Activated CD8-positive, alpha-beta memory T cell treated with anti-CD3 and anti-CD28 coated beads, Interleukin-2, amount 50 U/mL, for 24 hours (primary cell): Measurements from ENCODE around the gene INAFM2.

Experiments
- DNase-seq: peaks from one replicate; pipeline ENCODE4 v3.0.0-alpha.2; 2020; ENCODE audit errors: extremely low read depth

The INAFM2 gene

DNA sequence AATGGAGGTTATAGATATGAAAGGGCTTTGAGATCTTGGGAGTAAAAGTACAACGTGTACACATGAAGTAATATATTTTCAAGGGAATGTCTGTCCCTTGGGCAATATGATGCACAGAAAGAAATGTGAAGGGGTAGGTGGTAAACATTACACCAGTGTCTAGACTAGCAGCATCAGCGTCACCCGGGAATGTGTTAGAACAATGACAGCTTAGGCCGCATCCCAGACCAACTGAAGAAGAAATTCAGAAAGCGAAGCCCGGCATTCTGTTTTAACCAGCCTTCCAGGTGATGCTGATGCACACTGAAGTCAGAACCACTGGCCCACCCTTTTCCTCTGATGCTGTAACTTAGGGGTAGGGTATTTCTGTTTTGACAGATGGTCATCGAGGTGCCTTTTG lies 6.3 kb downstream of the INAFM2 start:
- no peak for DNase-seq

DNA sequence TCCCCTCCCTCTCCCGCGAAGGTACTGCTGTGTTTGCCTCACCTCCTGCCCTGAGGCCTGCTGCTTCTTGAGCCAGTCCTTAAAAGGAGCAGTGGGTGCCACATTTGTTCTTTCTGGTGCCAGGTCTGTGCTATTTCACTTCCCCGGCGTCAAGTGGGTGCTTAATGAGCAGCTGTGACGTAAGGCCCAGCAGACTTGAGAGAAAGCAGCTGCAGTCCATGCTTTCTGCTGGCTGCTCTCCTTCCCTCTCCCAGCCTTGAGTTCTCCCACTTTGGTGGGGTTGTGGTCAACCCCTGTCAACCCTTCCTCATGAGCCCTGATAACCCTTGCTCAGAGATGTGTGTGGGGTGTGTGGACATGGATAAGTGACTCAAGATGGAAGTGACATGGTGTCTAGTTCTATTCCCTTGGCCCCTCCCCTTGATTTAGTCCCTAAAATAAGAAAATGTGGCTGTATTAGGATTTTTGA lies 6.9 kb downstream of the INAFM2 start:
- DNase-seq: no peak

DNA sequence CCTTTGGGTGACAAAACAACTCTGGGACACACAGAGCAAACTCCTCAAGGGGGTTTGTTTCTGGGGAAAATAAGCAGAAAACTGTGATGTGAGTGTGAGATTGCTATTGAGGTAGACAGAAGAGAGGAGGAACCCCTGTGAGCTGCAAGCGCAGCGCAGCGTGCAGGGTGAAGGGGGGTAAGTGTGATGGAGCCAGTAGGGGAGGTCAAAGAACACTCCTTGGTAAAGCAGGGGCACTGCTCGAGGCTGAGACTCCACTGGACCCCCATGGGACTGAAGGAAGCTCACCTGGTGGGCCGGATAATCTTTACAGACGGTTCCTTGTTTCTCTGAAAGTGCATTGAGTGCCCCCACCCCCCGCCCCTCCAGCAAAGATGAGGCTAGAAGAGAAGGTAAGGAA lies 7.5 kb downstream of the INAFM2 start:
- DNase-seq: no peak

DNA sequence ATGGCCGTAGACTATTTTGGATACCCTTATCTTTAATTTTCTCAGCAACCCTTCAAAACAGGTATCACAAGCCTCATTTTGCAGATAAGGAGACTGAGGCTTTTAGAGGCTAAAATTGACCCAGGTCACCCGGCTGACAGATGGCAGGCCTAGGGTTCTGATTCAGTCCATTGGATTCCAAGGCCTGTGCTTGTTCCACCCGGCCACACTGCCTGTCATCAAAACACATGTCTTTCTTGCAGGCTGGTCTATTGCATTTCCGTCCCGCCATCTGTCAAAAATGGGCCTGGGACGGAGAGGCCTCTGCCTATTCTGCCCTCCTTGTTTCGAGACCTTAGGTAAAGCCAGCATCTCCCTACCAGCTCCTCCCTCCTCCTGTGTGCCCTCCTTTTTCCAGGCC lies 8.1 kb downstream of the INAFM2 start:
- DNase-seq: no peak

DNA sequence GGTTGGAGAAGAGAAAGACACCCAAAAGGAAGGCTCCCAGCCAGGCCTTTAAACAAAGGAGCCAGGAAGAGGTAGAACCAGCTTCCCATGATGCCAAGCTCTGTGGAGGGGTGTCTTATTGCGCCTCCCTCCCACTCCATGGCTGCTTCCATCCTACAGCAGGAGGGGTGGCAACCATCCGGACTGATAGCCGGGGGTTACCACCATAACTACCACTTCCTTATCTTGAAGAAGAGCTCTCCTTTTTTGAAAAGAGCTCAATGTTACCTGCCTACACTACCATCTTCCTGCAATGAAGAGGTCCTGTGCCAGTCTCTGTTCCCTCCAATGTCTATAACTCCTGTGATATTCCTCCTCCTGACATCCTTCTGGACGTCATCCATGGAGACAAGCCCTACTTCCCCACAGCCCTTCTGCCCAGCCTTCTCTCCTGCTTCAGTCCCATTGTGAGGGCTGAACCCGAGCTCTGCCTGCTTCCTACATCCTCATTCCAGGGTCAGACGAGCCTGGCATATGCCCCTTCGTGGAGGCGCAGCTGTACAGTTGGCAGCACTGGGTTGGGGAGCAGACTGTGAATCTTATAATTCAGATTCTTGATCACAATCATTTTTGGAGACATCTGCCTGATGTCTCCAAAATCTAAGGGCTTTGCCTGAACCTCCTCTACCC lies 8.8 kb downstream of the INAFM2 start:
- DNase-seq: no peak

DNA sequence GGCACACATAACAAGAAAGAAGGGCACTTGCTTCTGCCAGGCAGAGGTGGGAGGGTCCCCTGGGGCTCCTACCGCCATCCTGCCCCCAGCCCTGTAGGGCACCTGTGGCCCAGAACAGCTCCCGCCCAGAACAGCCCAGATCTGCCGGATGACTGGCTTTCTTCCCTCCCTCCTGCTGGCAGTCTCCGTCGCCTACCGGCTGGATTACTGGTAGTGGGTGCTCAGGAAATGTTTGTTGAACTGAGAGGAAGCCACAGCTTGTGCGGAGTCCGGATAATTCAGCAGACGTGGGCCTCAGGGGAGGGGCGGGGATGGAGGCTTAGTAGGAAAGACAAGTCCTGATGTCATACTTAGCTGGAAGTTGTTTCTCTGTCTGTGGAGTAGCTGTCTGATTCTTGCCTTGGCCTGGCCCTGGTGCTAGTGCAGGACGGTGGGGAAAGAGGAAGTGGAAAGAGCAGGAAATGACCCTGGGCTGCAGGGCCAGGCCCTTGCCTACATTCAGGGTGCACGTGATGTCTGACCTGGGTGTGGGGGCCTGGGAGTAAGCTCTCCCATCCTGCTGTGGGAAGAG lies 10.5 kb downstream of the INAFM2 start:
- no peak for DNase-seq

DNA sequence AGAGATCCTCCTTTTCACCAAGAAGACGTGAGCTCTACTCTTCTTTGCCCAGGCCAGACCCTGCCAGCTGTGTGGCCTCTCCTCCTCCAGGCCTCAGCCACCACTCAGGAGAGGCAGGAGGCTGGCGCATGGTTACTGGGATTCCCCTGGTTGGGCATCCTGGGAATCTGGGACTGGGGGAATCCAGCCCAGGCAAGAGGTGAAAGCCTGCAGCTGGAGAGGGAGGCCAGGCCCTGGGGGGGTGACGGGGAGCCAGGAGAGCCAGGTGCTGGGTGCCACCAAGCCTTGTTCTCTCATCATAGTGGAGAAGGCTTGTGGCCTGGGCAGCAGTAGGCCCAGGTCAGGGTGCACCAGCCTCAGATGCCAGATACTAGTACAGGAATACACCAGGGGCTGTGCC lies 11.0 kb downstream of the INAFM2 start:
- DNase-seq: no peak

DNA sequence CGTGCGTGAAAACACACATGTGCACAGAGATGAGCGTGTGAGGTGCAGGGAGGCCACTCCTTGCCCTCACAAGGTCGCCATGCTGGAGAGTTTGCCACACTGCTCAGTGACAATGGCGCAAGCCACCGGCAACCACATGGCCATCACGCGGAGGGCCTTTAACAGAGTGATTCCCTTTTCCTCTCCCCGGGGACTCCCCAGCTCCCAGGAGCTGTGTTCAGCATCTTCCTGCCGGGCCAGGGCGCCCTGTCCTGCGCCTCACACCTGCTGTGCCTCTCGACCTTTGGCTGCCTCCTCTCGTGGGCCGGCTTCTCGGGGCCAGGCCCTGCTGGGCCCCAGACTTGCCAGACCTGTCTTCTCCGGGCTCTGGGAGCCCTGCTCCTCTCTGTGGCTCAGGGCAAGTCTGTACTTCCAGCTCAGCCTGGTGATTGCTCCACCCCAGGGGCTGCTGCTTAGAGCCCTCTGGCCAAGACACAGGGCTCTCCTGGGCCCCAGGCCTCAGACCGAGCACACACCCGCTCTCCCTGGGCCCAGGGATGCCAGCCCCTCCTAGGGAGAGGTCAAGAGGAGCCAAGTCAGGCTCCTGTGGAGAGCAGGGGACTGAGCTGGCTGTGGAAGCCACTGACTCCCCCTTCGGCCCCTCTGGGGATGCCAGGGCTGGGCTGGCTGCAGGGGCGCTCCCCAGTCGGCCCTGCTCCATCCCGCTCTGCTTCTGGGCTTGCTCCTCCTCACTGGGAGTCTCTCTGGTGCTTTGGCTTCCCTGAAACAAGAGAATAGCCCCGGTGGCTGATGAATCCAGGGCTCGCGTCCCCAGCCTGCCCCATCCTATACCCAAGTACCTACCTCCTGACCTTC lies 11.7 kb downstream of the INAFM2 start:
- no peak for DNase-seq

DNA sequence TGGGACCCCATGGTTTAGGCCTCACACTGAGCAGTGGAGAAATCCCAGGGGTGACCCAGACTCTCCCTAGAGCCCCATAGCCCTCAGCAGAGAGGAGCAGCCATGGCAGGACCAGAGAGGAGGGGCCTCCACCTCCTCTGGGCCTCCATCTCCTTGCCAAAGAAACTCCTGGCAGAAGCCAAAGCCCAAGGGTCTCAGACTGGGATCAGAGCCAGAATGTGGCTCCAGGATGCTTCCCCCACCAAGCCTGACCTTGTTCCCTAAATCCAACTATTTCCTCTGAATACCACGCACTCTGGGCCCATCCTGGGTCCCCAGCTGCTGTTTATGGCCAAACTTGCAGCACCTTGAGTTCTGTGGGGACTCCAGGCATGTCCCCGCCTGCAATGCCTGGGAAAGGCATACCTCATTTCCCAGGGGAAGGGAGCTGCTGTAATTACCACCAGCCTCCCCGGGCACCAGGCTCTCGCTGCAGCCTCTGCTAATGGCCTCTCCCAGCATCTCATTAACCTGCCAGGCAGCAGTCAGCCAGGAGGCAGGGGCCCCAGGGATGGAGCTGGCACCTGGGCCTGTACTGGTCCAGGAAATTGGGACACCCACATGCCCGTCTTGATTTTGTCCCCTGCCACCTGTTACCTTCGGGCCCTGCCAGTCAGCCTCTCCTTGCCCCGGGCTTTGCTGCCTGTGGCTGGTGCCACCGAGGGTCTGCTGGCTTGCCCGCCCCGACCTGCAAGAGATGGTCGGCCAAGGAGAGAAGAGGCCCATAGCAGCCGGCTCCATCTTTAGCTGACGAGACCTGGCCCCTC lies 12.6 kb downstream of the INAFM2 start:
- DNase-seq: no peak

DNA sequence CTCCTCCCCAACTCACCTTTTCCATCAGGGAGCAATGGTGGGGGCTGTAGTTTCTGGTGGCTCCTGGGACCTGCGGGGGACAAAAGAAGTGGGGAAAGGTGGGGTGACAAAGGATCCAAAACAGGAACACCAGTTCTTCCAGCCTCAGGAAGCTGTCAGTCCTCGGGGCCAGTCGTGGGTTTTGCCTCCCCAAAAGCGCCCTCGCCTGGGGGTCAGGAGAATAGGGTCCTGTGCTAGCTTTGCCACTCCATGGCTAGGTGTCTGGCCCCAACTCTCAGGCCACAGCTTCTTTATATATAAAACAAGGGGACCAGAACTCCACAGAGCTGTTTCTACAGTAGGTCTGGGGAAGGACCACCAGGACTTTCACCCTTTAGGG lies 13.2 kb downstream of the INAFM2 start:
- no peak for DNase-seq

DNA sequence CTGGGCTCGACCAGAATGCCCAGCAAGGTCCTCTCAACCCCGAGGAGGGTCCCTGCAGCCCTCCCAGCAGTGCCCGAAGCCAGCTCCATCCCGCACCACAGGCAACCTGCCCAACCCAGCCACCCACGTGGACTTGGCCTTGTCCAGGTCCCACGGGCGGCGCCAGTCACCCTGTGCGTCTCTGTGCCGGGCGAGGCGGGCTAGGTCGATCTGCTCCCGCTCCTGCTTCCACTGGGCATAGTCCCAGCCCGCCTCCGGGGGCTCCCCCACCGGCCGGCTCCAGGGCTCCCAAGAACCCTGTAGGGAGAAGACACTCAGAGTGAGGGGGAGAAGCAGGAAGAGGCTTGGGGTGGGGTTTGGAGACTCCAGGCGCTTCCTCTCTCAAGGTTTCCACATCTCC lies 14.1 kb downstream of the INAFM2 start:
- no peak for DNase-seq

DNA sequence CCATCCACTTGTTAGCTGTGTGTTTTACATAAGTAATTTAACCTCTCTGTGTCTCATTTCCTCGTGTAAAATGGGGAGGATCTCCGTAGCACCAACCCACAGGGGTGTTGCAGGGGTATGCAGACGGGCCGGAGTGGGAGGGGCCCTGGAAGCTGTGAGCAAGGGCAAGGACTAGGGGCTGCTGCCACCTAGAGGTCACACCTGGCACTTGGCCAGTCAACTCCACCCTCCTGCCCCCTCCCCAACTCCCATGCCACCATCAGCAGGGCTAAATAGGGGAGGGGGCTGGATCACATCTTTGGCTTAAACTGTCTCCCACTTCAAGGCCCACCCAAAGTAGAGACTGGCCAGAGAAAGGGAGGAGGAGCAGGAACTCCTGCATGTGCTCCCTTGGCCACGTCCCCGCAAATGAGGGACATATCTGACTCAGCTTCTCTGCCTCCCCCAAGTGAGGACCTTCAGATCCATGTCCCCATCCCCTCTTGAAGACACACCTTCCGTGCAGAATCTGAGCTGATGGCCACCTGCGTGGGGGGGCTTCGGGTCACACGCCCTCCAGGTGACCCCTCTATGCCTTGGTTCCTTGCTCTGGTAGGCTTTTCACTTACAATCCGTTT lies 14.7 kb downstream of the INAFM2 start:
- no peak for DNase-seq

DNA sequence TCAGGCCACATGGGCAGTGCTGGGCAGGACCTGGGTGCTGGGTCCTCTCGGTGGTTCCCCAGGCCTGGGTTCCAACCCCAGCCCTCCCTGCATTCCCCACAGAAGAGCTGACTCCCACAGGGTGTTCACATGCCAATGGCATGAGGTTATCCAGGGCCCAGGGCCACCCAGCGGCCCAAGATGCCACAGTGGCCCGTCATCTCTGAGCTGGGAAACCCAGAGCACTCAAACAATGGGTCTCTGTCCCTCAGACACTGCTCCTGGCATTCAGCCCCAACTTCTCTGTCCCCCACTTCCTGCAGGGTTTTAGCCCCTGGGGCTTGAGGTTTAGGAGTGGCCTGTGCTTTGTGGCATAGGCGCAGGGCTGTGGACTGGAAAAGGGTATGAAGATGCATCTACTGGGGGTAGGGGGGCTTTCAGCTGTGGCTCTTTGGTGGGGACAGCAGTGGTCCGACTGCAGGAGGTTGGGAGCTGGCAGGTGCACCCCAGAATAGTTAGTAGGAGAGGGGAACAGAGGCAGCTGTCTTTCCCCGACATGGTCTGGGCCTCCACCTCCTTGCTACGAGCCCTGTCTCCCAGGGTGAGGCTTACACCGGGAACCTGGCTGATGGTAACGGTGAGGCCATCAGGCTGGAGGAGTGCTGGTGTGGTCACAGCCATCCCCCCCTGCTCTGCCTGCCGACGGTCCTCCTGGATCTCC lies 15.6 kb downstream of the INAFM2 start:
- no peak for DNase-seq

DNA sequence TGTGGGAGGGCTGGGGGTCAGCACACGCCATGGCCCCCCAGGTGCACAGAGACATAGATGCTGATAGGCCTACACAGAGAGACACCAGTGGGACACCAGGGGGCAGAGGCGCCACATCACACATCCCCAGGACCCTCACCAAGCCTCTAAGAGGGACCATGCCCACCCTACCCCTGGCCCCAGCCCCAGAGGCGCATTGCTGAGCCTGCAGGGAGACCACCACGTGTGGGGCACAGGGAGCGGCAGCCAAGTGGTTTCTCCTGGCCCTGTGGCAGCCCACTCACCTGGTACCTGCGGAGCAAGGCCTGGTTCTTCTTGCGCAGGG lies 16.1 kb downstream of the INAFM2 start:
- DNase-seq: no peak

DNA sequence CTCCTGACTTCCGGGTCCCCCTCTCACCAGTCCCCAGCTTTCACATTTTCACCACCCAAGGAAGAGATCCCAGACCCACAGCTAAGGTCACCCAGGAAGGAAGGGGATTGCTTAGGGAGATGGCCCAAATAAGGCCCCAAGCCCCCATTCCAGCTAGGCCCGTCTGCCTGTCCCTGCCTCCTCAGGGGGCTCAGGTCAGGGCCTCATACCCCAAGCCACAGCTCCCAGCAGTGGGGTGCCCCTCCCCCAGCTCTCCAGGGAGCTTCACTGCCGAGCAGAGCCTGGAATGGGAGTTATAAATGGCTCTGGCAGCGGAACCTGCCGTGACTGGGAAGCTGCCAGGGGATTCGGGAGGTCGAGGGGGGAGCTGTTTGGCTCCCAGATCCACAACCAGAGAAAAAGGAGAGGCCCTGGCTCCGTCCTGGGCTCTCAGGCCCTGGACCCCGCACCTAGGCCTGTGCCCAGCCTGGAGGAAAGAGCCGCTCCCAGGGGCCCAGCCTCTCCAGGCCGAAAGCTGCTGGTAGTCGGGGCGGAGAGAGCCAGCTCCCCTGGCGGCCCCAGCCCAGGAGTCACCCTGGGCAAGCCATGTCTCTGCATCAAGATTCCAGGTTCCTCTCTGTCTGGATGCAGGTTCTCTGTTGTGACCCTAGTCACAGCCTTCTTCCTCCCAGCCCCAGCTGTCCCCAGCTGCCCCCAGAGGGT lies 16.7 kb downstream of the INAFM2 start:
- no peak for DNase-seq

DNA sequence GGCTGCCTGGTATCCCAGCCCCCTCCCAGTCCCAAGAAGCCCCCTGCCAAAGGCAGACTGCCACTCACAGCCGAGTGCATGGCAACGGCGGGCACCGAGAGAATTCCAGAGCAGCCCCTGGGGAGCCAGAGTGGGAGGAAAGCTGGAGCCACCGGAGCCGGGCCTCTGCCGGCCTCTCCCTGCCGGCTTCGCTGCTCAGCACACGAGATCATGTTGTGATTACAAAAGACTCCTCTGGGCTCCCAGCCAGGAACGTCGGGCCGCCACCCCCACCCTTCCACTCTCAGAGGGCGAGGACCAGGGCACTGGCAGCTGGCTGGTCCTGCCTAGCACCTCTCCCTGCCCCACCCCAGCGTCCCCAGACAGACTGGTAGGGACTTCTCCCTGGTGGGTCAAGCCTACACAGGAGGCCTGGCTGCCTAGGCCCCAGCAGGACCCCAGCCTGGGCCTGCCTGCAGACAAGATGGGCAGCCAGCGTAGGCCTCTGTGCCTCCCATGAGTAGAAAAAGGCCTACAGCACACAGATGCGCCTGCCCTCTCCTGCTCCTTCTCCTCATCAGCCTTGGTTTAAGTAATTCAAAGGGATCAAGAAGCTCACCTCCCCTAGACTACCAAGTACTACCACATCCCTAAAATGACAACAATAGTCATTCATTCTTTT lies 17.4 kb downstream of the INAFM2 start, which contains the start of gene CCDC9B:
CCDC9B (minus strand) TSS at position 200 of the 661 bp plus-strand sequence; CDS start at position 80, 120 bp downstream.
- no peak for DNase-seq

DNA sequence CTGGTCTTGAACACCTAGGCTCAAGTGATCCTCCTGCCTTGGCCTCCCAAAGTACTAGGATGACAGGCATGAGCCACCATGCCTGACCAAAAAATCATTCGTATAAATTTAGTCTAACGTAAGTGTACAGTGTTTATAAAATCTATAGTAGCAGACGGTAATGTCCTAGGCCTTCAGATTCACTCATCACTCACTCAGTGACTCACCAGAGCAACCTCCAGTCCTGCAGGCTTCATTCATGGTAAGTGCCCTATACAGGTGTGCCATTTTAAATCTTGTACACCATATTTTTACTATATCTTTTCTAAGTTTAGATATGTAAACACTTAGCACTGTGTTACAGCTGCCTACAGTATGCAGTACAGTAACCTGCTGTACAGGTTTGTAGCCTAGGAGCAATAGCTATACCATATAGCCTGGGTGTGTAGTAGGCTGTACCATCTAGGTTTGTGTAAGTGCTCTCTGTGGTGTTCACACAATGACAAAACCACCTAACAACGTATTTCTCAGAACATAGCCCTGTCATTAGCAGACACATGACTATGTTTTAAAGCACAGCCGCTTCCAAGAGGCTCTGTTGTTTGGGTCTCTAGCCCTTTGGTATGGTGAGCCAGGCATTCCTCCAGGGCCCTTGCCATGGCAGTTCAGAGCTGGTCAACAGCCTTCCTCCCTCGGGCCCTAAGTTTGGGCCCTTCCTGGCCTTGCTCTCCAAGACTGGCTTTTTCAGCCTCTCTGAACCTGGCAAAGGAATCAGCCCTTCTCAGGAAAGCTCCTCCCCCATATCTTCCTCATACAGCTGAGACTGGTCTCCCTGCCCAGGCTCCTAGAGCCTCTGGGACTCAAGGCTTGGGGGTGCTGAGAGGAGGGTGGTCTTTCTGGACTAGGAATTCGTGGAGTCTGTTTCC lies 19.2 kb downstream of the INAFM2 start:
- no peak for DNase-seq

DNA sequence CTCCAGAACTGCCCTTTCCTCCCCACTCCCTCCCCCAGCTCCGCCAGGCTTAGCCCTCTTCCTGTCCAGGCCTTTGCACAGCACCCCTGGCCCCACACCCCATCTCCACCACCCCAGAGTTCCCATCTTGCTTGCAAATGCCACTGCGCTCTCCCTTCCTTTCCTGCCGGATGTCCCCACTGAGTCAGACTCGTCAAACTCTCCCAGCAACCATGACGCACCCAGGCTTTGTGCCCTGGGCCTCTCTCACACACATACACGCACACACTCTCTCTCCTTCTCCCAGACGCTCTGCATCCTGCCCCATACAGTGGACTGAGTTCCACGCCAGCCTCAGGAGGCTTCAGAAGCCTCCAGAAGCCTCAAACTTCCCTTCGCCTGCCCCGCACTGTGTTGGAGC lies 20.0 kb downstream of the INAFM2 start:
- no peak for DNase-seq

DNA sequence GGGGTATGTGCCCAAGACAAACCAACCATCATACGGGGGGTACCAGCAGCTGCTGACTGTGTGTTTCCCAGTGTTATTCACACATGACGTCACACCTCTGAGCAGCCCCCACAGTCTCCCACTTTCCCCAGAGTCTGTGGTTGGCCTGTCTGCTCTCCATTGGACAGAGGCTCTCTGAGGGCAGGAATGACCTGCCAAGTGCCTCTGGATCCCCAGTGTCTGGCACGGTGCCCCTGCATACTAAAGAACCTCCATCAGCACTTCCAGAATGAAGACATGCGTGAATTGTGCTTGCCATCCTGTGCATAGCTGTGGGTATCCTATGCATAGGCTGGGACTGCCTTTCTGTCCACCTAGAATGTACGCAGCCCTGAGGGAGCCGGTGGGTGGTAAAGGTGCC lies 20.7 kb downstream of the INAFM2 start:
- no peak for DNase-seq
